Heart left ventricle (tissue), 13 donors: ENCODE measurements around the gene TMEM175.

ENCODE experiments used
- CTCF ChIP-seq, 12 donors: fragments of 200-600 bp; sonication (generic) in 4 of 12; IDR thresholded peaks; one replicate each; pipeline versions ENCODE4 v1.5.0 to v1.8.0; 2018 to 2022; ENCODE audit warnings: antibody characterized with exemption in 12 of 12, mild to moderate bottlenecking in 5 of 12
- POLR2A ChIP-seq, 2 donors: fragments of 450-650 bp; IDR thresholded peaks; one replicate each; pipeline ENCODE4 v1.6.1; 2017; ENCODE audit warnings: antibody characterized with exemption in 2 of 2, mild to moderate bottlenecking in 2 of 2, moderate library complexity in 2 of 2
- donor health status: ischemic (EF 13 %, LVEDD 7.1; RV severe dilation, severe dysfunction).
- donor health status: DM: no; HTN: yes; CAD: no.
- donor health status: DM: no; HTN: no; CAD: no.
- donor health status: ischemic (EF 25% LVEDD 6.9; RV normal size, moderate dysfunction).
- donor health status: ischemic (EF 25% LVEDD 5.7; RV mildly dilated, moderate dysfunction).
- donor health status: ischemic (EF 35%, LVEDD 5.7; RV mildly dilated, moderate dysfunction).
- donor health status: nonischemic (EF 11% LVEDD 7.7; RV severe dilation, severe dysfunction).
- donor health status: DM: yes; HTN: yes; CAD: no.
- donor health status: PGD.
- donor health status: ischemic (EF 29% LVEDD 5.4; RV normal size, mild dysfunction).
- donor health status: nonischemic (EF 23%, LVEDD 6.1; RV moderate dilation, normal function).

DNA sequence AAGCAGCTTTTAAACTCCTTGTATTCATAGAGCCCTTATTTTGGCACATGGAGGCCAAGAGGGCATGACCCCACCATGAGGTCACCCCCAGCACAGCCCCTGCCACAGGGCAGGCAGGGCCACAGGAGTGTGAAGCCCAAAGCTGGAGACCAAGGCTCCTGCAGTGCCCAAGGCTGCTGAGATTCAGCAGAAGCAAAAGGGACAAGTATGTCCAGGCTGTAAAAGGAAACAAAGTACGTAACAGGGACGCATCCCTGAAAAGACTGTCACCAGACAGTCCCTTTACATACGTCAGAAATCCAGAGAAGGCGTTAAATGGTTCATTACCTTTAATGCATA, 19.0 kb upstream of the TMEM175 start:
- no peak for TF ChIP-seq POLR2A (IDR thresholded peaks at IDR 0.05)
- TF ChIP-seq CTCF (IDR thresholded peaks at IDR 0.05), result no peak
